Lower leg skin (tissue), 4 donors: Measurements from ENCODE around the gene SLC11A2. TPM values are rescaled to one million over a fixed set of nuclear protein-coding genes. Genes with fewer than 3 reads are reported as not detected.
"Not testable (repeated sequence)": the region's sequence is repeated elsewhere in the genome, so short reads cannot be mapped to it uniquely, and the experiment has no call there.

Experiments used
- DNase-seq, 2 donors: peaks; one replicate each; pipeline ENCODE4 v3.0.0-alpha.2; 2019; ENCODE audit warnings: low spot score in 2 of 2
- H3K4me3 ChIP-seq: fragments of 200-600 bp; sonication (generic); 2 replicates; pipeline ENCODE4 v1.5.1; 2017; ENCODE audit warnings: mild to moderate bottlenecking, low read depth; ENCODE audit not compliant: poor library complexity, severe bottlenecking
- POLR2A ChIP-seq, 2 donors: fragments of 450-650 bp; IDR thresholded peaks; one replicate each; pipeline ENCODE4 v1.6.1; 2016 to 2017; ENCODE audit warnings: antibody characterized with exemption in 2 of 2, mild to moderate bottlenecking in 1 of 2, moderate library complexity in 1 of 2
- WGBS, 2 donors: methylation state at CpG; one replicate each; pipeline ENCODE4 v1.1.5; 2018; 5-methylcytosine and 5-hydroxymethylcytosine counted together
- intact Hi-C: fragments of 100-400 bp; cut with DNase I; formaldehyde crosslinking; loops from one replicate; pipeline ENCODE4 v1.15.0; 2023; ENCODE audit warnings: low total_unique reads
- total RNA-seq, 4 donors: library from RNA; depleted of rRNA; stranded (reverse); fragments of >200 nt; gene quantifications; one replicate each; pipeline ENCODE4 v1.1.0, GENCODE V29; 2016
- TF ChIP-seq, protein P1 (sequence below), 3 donors: fragments of 450-650 bp; IDR thresholded peaks; one replicate each; pipeline ENCODE4 v1.5.1; 2016; ENCODE audit warnings: antibody characterized with exemption in 3 of 3, mild to moderate bottlenecking in 3 of 3, moderate library complexity in 2 of 3

SLC11A2 gene
- total RNA-seq, 4 donors from 2014 or later, result 48.8 to 76.1 (median 64.9) TPM

GRCh38 chr12:50961708-50962107 lies 64.5 kb downstream of the SLC11A2 start:
- no peak for TF ChIP-seq POLR2A (IDR thresholded peaks at IDR 0.05)
- TF ChIP-seq, protein P1, sequence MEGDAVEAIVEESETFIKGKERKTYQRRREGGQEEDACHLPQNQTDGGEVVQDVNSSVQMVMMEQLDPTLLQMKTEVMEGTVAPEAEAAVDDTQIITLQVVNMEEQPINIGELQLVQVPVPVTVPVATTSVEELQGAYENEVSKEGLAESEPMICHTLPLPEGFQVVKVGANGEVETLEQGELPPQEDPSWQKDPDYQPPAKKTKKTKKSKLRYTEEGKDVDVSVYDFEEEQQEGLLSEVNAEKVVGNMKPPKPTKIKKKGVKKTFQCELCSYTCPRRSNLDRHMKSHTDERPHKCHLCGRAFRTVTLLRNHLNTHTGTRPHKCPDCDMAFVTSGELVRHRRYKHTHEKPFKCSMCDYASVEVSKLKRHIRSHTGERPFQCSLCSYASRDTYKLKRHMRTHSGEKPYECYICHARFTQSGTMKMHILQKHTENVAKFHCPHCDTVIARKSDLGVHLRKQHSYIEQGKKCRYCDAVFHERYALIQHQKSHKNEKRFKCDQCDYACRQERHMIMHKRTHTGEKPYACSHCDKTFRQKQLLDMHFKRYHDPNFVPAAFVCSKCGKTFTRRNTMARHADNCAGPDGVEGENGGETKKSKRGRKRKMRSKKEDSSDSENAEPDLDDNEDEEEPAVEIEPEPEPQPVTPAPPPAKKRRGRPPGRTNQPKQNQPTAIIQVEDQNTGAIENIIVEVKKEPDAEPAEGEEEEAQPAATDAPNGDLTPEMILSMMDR (IDR thresholded peaks at IDR 0.05), result no peak
- intact Hi-C loops, result no loop called here
- no peak for DNase-seq
- no peak overlapping the region for H3K4me3 ChIP-seq
- 93 to 95% methylated on average over 4 of the region's 4 CpGs for WGBS, 2 donors

GRCh38 chr12:50960130-50960529 lies 66.1 kb downstream of the SLC11A2 start:
- H3K4me3 ChIP-seq, result no peak overlapping the region
- intact Hi-C loops, result no loop called here
- DNase-seq, result no peak
- TF ChIP-seq, protein P1 (IDR thresholded peaks at IDR 0.05), result no peak
- TF ChIP-seq POLR2A (IDR thresholded peaks at IDR 0.05), result no peak

- intact Hi-C loops, result no loop called here
- no peak for DNase-seq
- WGBS, 2 donors, result 58 to 65% methylated on average over 2 of the region's 2 CpGs
- no peak overlapping the region for H3K4me3 ChIP-seq
- TF ChIP-seq POLR2A (IDR thresholded peaks at IDR 0.05), result no peak
- TF ChIP-seq, protein P1 (IDR thresholded peaks at IDR 0.05), result no peak
Measured at GRCh38 chr12:50955697-50956096, 70.5 kb downstream of the SLC11A2 start.

- intact Hi-C loops, result no loop called here
- no peak for TF ChIP-seq POLR2A (IDR thresholded peaks at IDR 0.05)
- TF ChIP-seq, protein P1 (IDR thresholded peaks at IDR 0.05), result no peak
- WGBS, 2 donors, result 81 to 93% methylated on average over 1 of the region's 1 CpG
- DNase-seq, result no peak
- H3K4me3 ChIP-seq, result no peak overlapping the region
Measured at GRCh38 chr12:50955288-50955687, 70.9 kb downstream of the SLC11A2 start.

GRCh38 chr12:50954789-50955188 lies 71.4 kb downstream of the SLC11A2 start:
- DNase-seq, H3K4me3 ChIP-seq, intact Hi-C loops: not testable (repeated sequence)
- WGBS, 2 donors, result 90 to 93% methylated on average over 2 of the region's 2 CpGs

- intact Hi-C loops, result no loop called here
- TF ChIP-seq POLR2A (IDR thresholded peaks at IDR 0.05), result no peak
- TF ChIP-seq, protein P1 (IDR thresholded peaks at IDR 0.05), result no peak
- no peak overlapping the region for H3K4me3 ChIP-seq
- DNase-seq, result no peak
- WGBS, 2 donors, result 76 to 85% methylated on average over 7 of the region's 7 CpGs
Measured at GRCh38 chr12:50953047-50953446, 73.1 kb downstream of the SLC11A2 start.
